GM12874 (cell line): ENCODE results near the gene PRDX4.

Experiments used
- CTCF ChIP-seq: IDR thresholded peaks from 2 replicates; pipeline ENCODE4 v1.5.1; 2011; ENCODE audit warnings: low read depth, mild to moderate bottlenecking, control low read depth, low read length, moderate library complexity; ENCODE audit not compliant: insufficient read depth

The PRDX4 gene

GRCh38 chrX:23667239-23668177 is at the start of gene PRDX4:
Gene PRDX4, plus strand, starts transcription at chrX:23667493. Its CDS starts 78 bp downstream, at chrX:23667571.
- TF ChIP-seq CTCF: no peak

GRCh38 chrX:23621621-23622265 is 45.5 kb upstream of the PRDX4 start:
- TF ChIP-seq CTCF: no peak

- no peak for TF ChIP-seq CTCF
These were observed 43.5 kb upstream of the PRDX4 start for GRCh38 chrX:23623797-23624196.

- no peak for TF ChIP-seq CTCF
These were observed 40.6 kb upstream of the PRDX4 start for GRCh38 chrX:23626651-23627050.

GRCh38 chrX:23628131-23628530 is 39.2 kb upstream of the PRDX4 start:
- no peak for TF ChIP-seq CTCF

- TF ChIP-seq CTCF: no peak
These were observed 36.2 kb upstream of the PRDX4 start for GRCh38 chrX:23631136-23631535.

- TF ChIP-seq CTCF: no peak
These were observed 33.3 kb upstream of the PRDX4 start for GRCh38 chrX:23633834-23634580.
